Neural cell (in vitro differentiated cells): ENCODE measurements around the gene MAPK14. TPM values are rescaled to one million over a fixed set of nuclear protein-coding genes. Genes with fewer than 3 reads are reported as not detected.

Experiments
- H2AFZ ChIP-seq: fragments of 200-600, 300-800 bp; sonication (generic), shearing (Covaris generic); 2 replicates; pipeline ENCODE4 v1.6.0; 2014; ENCODE audit warnings: low read depth, mild to moderate bottlenecking, antibody characterized with exemption, low read length, moderate library complexity
- H3F3A ChIP-seq: fragments of 200-600 bp; shearing (Covaris generic); 2 replicates; pipeline ENCODE4 v1.6.1; 2016; ENCODE audit warnings: mild to moderate bottlenecking, moderate library complexity, mixed read lengths, antibody characterized with exemption, low read length; ENCODE audit not compliant: insufficient read depth, poor library complexity, severe bottlenecking
- H3K27ac ChIP-seq: fragments of 200-600, 300-800 bp; sonication (generic), shearing (Covaris generic); 2 replicates; pipeline ENCODE4 v1.5.1; 2014; ENCODE audit warnings: mild to moderate bottlenecking, low read length, moderate library complexity
- H3K27me3 ChIP-seq: fragments of 300-800, 200-600 bp; sonication (generic), shearing (Covaris generic); 2 replicates; pipeline ENCODE4 v1.6.0; 2014; ENCODE audit warnings: mild to moderate bottlenecking, low read depth, low read length, moderate library complexity; ENCODE audit not compliant: insufficient read depth
- H3K36me3 ChIP-seq: fragments of 300-800, 200-600 bp; sonication (generic), shearing (Covaris generic); 2 replicates; pipeline ENCODE4 v1.5.1; 2014; ENCODE audit warnings: mild to moderate bottlenecking, antibody characterized with exemption, low read length, moderate library complexity; ENCODE audit not compliant: insufficient read depth
- H3K4me2 ChIP-seq: fragments of 300-800, 200-600 bp; sonication (generic), shearing (Covaris generic); 2 replicates; pipeline ENCODE4 v1.6.0; 2014; ENCODE audit warnings: mild to moderate bottlenecking, low read length
- H3K4me3 ChIP-seq: fragments of 300-800, 200-600 bp; sonication (generic), shearing (Covaris generic); 2 replicates; pipeline ENCODE4 v1.5.1; 2014; ENCODE audit warnings: mild to moderate bottlenecking, low read length, moderate library complexity
- H3K79me2 ChIP-seq: fragments of 200-600 bp; shearing (Covaris generic); replicated peaks from 2 replicates; pipeline ENCODE4 v1.6.0; 2014; ENCODE audit warnings: mild to moderate bottlenecking, low read length, moderate library complexity; ENCODE audit not compliant: insufficient read depth
- H3K9ac ChIP-seq: fragments of 300-800, 200-600 bp; sonication (generic), shearing (Covaris generic); 2 replicates; pipeline ENCODE4 v1.6.1; 2016; ENCODE audit warnings: mild to moderate bottlenecking, low read length, mixed read lengths
- H3K9me2 ChIP-seq: fragments of 200-600 bp; shearing (Covaris generic); 2 replicates; pipeline ENCODE4 v1.6.1; 2016; ENCODE audit warnings: mild to moderate bottlenecking, low read length, mixed read lengths; ENCODE audit not compliant: insufficient read depth
- H3K9me3 ChIP-seq: fragments of 200-600, 300-800 bp; sonication (generic), shearing (Covaris generic); 2 replicates; pipeline ENCODE4 v1.6.1; 2016; ENCODE audit warnings: mild to moderate bottlenecking, mixed run types, low read length, moderate library complexity, mixed read lengths
- H4K20me1 ChIP-seq: fragments of 200-600 bp; shearing (Covaris generic); 2 replicates; pipeline ENCODE4 v1.6.1; 2016; ENCODE audit warnings: mild to moderate bottlenecking, mixed run types; ENCODE audit not compliant: insufficient read depth
- CTCF ChIP-seq: fragments of 450-650 bp; IDR thresholded peaks from 2 replicates; pipeline ENCODE4 v1.5.1; 2014; ENCODE audit warnings: antibody characterized with exemption, mild to moderate bottlenecking, moderate library complexity; ENCODE audit not compliant: poor library complexity, severe bottlenecking
- EP300 ChIP-seq: fragments of 450-650 bp; conservative IDR thresholded peaks from 2 replicates; pipeline ENCODE4 v1.6.1; 2014; ENCODE audit warnings: antibody characterized with exemption, mild to moderate bottlenecking, moderate library complexity; ENCODE audit not compliant: poor library complexity, severe bottlenecking
- EZH2 ChIP-seq: fragments of 200-600, 300-800 bp; shearing (Covaris generic), sonication (generic); IDR thresholded peaks from 2 replicates; pipeline ENCODE4 v1.6.1; 2014; ENCODE audit warnings: antibody characterized with exemption, low read length, borderline replicate concordance, mild to moderate bottlenecking; ENCODE audit not compliant: insufficient read depth, poor library complexity, severe bottlenecking
- MXI1 ChIP-seq: fragments of 450-650 bp; conservative IDR thresholded peaks from 2 replicates; pipeline ENCODE4 v1.6.1; 2014; ENCODE audit warnings: antibody characterized with exemption, mild to moderate bottlenecking; ENCODE audit not compliant: poor library complexity, severe bottlenecking
- POLR2AphosphoS5 ChIP-seq: IDR thresholded peaks from 2 replicates; pipeline ENCODE4 v1.6.1; 2012
- RAD21 ChIP-seq: fragments of 450-650 bp; conservative IDR thresholded peaks from 2 replicates; pipeline ENCODE4 v1.6.1; 2014; ENCODE audit warnings: antibody characterized with exemption, mild to moderate bottlenecking, moderate library complexity
- REST ChIP-seq: IDR thresholded peaks from 2 replicates; pipeline ENCODE4 v1.6.1; 2012; ENCODE audit warnings: borderline replicate concordance
- SMC3 ChIP-seq: fragments of 450-650 bp; conservative IDR thresholded peaks from 2 replicates; pipeline ENCODE4 v1.6.1; 2014; ENCODE audit warnings: antibody characterized with exemption, mild to moderate bottlenecking, moderate library complexity; ENCODE audit not compliant: poor library complexity
- TAF1 ChIP-seq: IDR thresholded peaks from 2 replicates; pipeline ENCODE4 v1.6.1; 2012; ENCODE audit warnings: low read depth
- polyA plus RNA-seq: library from polyadenylated mRNA; depleted of rRNA; stranded (reverse); fragments of >200 nt; gene quantifications from 2 replicates; pipeline ENCODE4 v1.2.3, GENCODE V29; 2014

Gene MAPK14
- polyA plus RNA-seq, 1 donor from 2014 or later, result 26.6 TPM

GRCh38 chr6:36136034-36136433, 108.4 kb downstream of the MAPK14 start:
- Histone ChIP-seq H3K9ac (no peak overlapping the region), H4K20me1 (no peaks in the 10 kb centered on the region), H3K27me3 (peaks cover 4% of the 10 kb centered on the region), H3K4me3 (no peak overlapping the region), H3K9me3 (no peaks in the 10 kb centered on the region), H3K4me2 (no peak overlapping the region), H3K79me2 (no peaks in the 10 kb centered on the region), H3F3A (no peaks in the 10 kb centered on the region), H2AFZ (no peak overlapping the region), H3K9me2 (no peaks in the 10 kb centered on the region), H3K27ac (no peak overlapping the region), H3K36me3 (no peaks in the 10 kb centered on the region)
- TF ChIP-seq TAF1 (no peak), RAD21 (no peak), MXI1 (no peak), CTCF (no peak), REST (no peak), EZH2 (no peak), EP300 (no peak), POLR2AphosphoS5 (no peak), SMC3 (no peak)

- H3K27ac ChIP-seq, result no peak overlapping the region
- H3K9me3 ChIP-seq, result no peaks in the 10 kb centered on the region
- no peak overlapping the region for H3K4me3 ChIP-seq
- no peaks in the 10 kb centered on the region for H4K20me1 ChIP-seq
- H3K36me3 ChIP-seq, result no peaks in the 10 kb centered on the region
- no peaks in the 10 kb centered on the region for H3K27me3 ChIP-seq
- H3F3A ChIP-seq, result no peaks in the 10 kb centered on the region
- no peak overlapping the region for H2AFZ ChIP-seq
- H3K9ac ChIP-seq, result no peak overlapping the region
- TF ChIP-seq POLR2AphosphoS5, result no peak
- no peak overlapping the region for H3K4me2 ChIP-seq
- H3K9me2 ChIP-seq, result no peaks in the 10 kb centered on the region
- no peaks in the 10 kb centered on the region for H3K79me2 ChIP-seq
Measured at GRCh38 chr6:36136551-36136950, 108.9 kb downstream of the MAPK14 start.

GRCh38 chr6:36138667-36139066, 111.1 kb downstream of the MAPK14 start:
- H4K20me1 ChIP-seq, result no peaks in the 10 kb centered on the region

More at GRCh38 chr6:36138667-36139066, 111.1 kb downstream of the MAPK14 start:
- Histone ChIP-seq H3F3A (no peaks in the 10 kb centered on the region), H3K9me3 (no peaks in the 10 kb centered on the region), H3K4me2 (no peak overlapping the region), H3K9me2 (no peaks in the 10 kb centered on the region), H3K79me2 (no peaks in the 10 kb centered on the region), H3K4me3 (no peak overlapping the region), H2AFZ (no peak overlapping the region), H3K9ac (no peak overlapping the region), H3K27ac (no peak overlapping the region), H3K36me3 (no peaks in the 10 kb centered on the region), H3K27me3 (no peaks in the 10 kb centered on the region)
- TF ChIP-seq SMC3 (no peak), EP300 (no peak), TAF1 (no peak), REST (no peak), CTCF (no peak)
